CD14-positive monocyte (primary cell): ENCODE data around the gene HORMAD2. TPM values are rescaled to one million over a fixed set of nuclear protein-coding genes. Genes with fewer than 3 reads are reported as not detected.
A peak's percentile ranks its signal among the peaks of the same experiment; 100 is the strongest.

Experiments used
- DNase-seq, 3 donors: peaks; one replicate each; pipeline ENCODE4 v3.0.0-alpha.2; 2011 to 2022
- H2AFZ ChIP-seq: 2 replicates; pipeline ENCODE4 v1.6.0; 2012; ENCODE audit warnings: mild to moderate bottlenecking, low read depth, low read length, inconsistent platforms; ENCODE audit not compliant: insufficient read depth, poor library complexity, severe bottlenecking
- H3K27ac ChIP-seq, 2 donors: 1 replicate in 1 of 2; 2 replicates in 1 of 2; pipeline ENCODE4 v1.5.1; 2012 to 2013; ENCODE audit warnings: low read length in 2 of 2, control low read depth in 1 of 2, inconsistent platforms in 1 of 2, low read depth in 1 of 2, mild to moderate bottlenecking in 1 of 2
- H3K27me3 ChIP-seq, 2 donors: one replicate each; pipeline versions ENCODE4 v1.6.0 to v1.6.1; 2011 to 2013; ENCODE audit warnings: low read length in 2 of 2; ENCODE audit not compliant: control insufficient read depth in 2 of 2, insufficient read depth in 2 of 2
- H3K36me3 ChIP-seq, 2 donors: replicated peaks in 1 of 2; 1 replicate in 1 of 2; 2 replicates in 1 of 2; pipeline versions ENCODE4 v1.5.1 to v1.6.1; 2012 to 2013; ENCODE audit warnings: low read length in 2 of 2, control low read depth in 1 of 2, inconsistent platforms in 1 of 2, mild to moderate bottlenecking in 1 of 2; ENCODE audit not compliant: insufficient read depth in 2 of 2, control insufficient read depth in 1 of 2
- H3K4me1 ChIP-seq, 2 donors: 1 replicate in 1 of 2; 2 replicates in 1 of 2; pipeline versions ENCODE4 v1.5.1 to v1.6.1; 2012 to 2013; ENCODE audit warnings: low read length in 2 of 2, control low read depth in 1 of 2, inconsistent platforms in 1 of 2, mild to moderate bottlenecking in 1 of 2, moderate library complexity in 1 of 2; ENCODE audit not compliant: insufficient read depth in 2 of 2, control insufficient read depth in 1 of 2
- H3K4me2 ChIP-seq: replicated peaks from 2 replicates; pipeline ENCODE3; 2012; ENCODE audit warnings: low read length, moderate library complexity, mild to moderate bottlenecking; ENCODE audit not compliant: poor library complexity, severe bottlenecking; ENCODE audit errors: extremely low read depth
- H3K4me3 ChIP-seq, 3 experiments: fragments of 200-600 bp in 1 of 3; sonication (generic) in 1 of 3; replicated peaks in 1 of 3; 1 replicate in 2 of 3; 2 replicates in 1 of 3; pipeline ENCODE4 v1.5.1; 2011 to 2013; ENCODE audit warnings: low read length in 3 of 3, mild to moderate bottlenecking in 3 of 3, control low read depth in 2 of 3, low read depth in 2 of 3, inconsistent platforms in 1 of 3, moderate library complexity in 1 of 3
- H3K79me2 ChIP-seq: 2 replicates; pipeline ENCODE4 v1.6.0; 2012; ENCODE audit warnings: mild to moderate bottlenecking, control low read depth, inconsistent platforms, low read length, moderate library complexity; ENCODE audit not compliant: insufficient read depth
- H3K9ac ChIP-seq: 2 replicates; pipeline ENCODE4 v1.6.0; 2017; ENCODE audit warnings: low read length, mild to moderate bottlenecking; ENCODE audit not compliant: insufficient read depth, poor library complexity, severe bottlenecking
- H3K9me3 ChIP-seq, 2 donors: replicated peaks in 1 of 2; 1 replicate in 1 of 2; 2 replicates in 1 of 2; pipeline versions ENCODE4 v1.5.1 to v1.6.1; 2012 to 2013; ENCODE audit warnings: low read length in 2 of 2, control low read depth in 1 of 2; ENCODE audit not compliant: control insufficient read depth in 1 of 2, insufficient read depth in 1 of 2
- H4K20me1 ChIP-seq: 2 replicates; pipeline ENCODE4 v1.6.0; 2012; ENCODE audit warnings: mild to moderate bottlenecking, low read length, control low read depth, moderate library complexity; ENCODE audit not compliant: insufficient read depth
- H3K27ac Mint-ChIP-seq, 7 donors: one replicate each; pipeline ENCODE4 v1.8.0; 2020; ENCODE audit warnings: mild to moderate bottlenecking in 7 of 7, mixed read lengths in 7 of 7, moderate library complexity in 6 of 7, inconsistent platforms in 2 of 7
- H3K27me3 Mint-ChIP-seq, 3 donors: one replicate each; pipeline ENCODE4 v1.8.0; 2021 to 2022; ENCODE audit warnings: low read depth in 3 of 3, mild to moderate bottlenecking in 3 of 3, mixed read lengths in 3 of 3, moderate library complexity in 3 of 3, inconsistent platforms in 1 of 3
- H3K36me3 Mint-ChIP-seq, 2 donors: one replicate each; pipeline ENCODE4 v1.8.0; 2020; ENCODE audit warnings: mixed read lengths in 2 of 2, inconsistent platforms in 1 of 2, mild to moderate bottlenecking in 1 of 2
- H3K4me1 Mint-ChIP-seq: one replicate; pipeline ENCODE4 v1.8.0; 2020; ENCODE audit warnings: mild to moderate bottlenecking, mixed read lengths
- H3K4me3 Mint-ChIP-seq, 2 donors: one replicate each; pipeline ENCODE4 v1.8.0; 2020; ENCODE audit warnings: mild to moderate bottlenecking in 2 of 2, mixed read lengths in 2 of 2, moderate library complexity in 1 of 2
- H3K9me3 Mint-ChIP-seq, 7 donors: one replicate each; pipeline ENCODE4 v1.8.0; 2020 to 2022; ENCODE audit warnings: mixed read lengths in 7 of 7, mild to moderate bottlenecking in 6 of 7, moderate library complexity in 6 of 7, inconsistent platforms in 2 of 7
- CTCF ChIP-seq: fragments of 200-600 bp; IDR thresholded peaks from one replicate; pipeline ENCODE4 v1.8.0; 2022; ENCODE audit warnings: antibody characterized with exemption, mild to moderate bottlenecking
- WGBS: methylation state at CpG from one replicate; pipeline ENCODE4 v1.1.5; 2013; ENCODE audit warnings: missing lambda C conversion rate; ENCODE audit not compliant: insufficient coverage; 5-methylcytosine and 5-hydroxymethylcytosine counted together
- intact Hi-C, 2 donors: fragments of 100-400 bp; cut with micrococcal nuclease; formaldehyde crosslinking; loops; one replicate each; pipeline versions ENCODE4 v1.15.0 to v1.15.1; 2023
- polyA plus RNA-seq, 3 donors: library from polyadenylated mRNA; depleted of rRNA in 1 of 3; unstranded in 2 of 3; stranded (reverse) in 1 of 3; fragments of 300-500 nt in 2 of 3; fragments of >200 nt in 1 of 3; fragmentation: Illumina TruSeq in 2 of 3; gene quantifications; 1 replicate in 2 of 3; 2 replicates in 1 of 3; pipeline ENCODE4 v1.2.3, GENCODE V29; 2012 to 2021

HORMAD2 gene
- polyA plus RNA-seq, 3 donors, result not detected

GRCh38 chr22:30224161-30224857, 144.0 kb downstream of the HORMAD2 start:
- Histone ChIP-seq H3K36me3 (no peaks in the 10 kb centered on the region), H3K79me2 (no peaks in the 10 kb centered on the region), H3K27me3 (peaks cover 0 to 23% of the 10 kb centered on the region in 2 donors), H3K9ac (no peak overlapping the region), H3K27ac (no peak overlapping the region), H3K4me3 (no peak overlapping the region), H3K9me3 (no peaks in the 10 kb centered on the region), H2AFZ (no peak overlapping the region), H3K4me2 (no peak overlapping the region), H3K4me1 (peaks cover 6 to 9% of the 10 kb centered on the region in 2 donors), H4K20me1 (no peaks in the 10 kb centered on the region)
- WGBS, result 86% methylated on average over 6 of the region's 11 CpGs
- Mint-ChIP-seq H3K27ac (no peak overlapping the region), H3K4me3 (no peak overlapping the region), H3K36me3 (no peaks in the 10 kb centered on the region), H3K9me3 (peaks cover 0 to 4% (median 4%) of the 10 kb centered on the region in 7 donors), H3K27me3 (peaks cover 28 to 45% (median 39%) of the 10 kb centered on the region in 3 donors), H3K4me1 (peaks cover 12% of the 10 kb centered on the region)
- no peak for TF ChIP-seq CTCF
- peak in 2 of 3 donors; percentile 15 to 32 for DNase-seq
- intact Hi-C loops, result no loop called here

GRCh38 chr22:30225220-30225927, 145.1 kb downstream of the HORMAD2 start:
- Mint-ChIP-seq H3K36me3 (no peaks in the 10 kb centered on the region), H3K4me3 (peak overlapping the region in 1 of 2 donors; percentile 0), H3K9me3 (peaks cover 0 to 4% (median 4%) of the 10 kb centered on the region in 7 donors), H3K4me1 (peaks cover 12% of the 10 kb centered on the region), H3K27me3 (peaks cover 19 to 41% (median 33%) of the 10 kb centered on the region in 3 donors), H3K27ac (peak overlapping the region in 1 of 7 donors; percentile 64)
- H3K4me1 ChIP-seq, result peaks cover 6 to 9% of the 10 kb centered on the region in 2 donors
- no peak overlapping the region for H3K4me2 ChIP-seq
- H2AFZ ChIP-seq, result no peak overlapping the region
- H4K20me1 ChIP-seq, result no peaks in the 10 kb centered on the region
- intact Hi-C loops, result no loop called here
- no peak for TF ChIP-seq CTCF
- 79% methylated on average over 5 of the region's 7 CpGs for WGBS
- H3K79me2 ChIP-seq, result no peaks in the 10 kb centered on the region
- H3K9ac ChIP-seq, result no peak overlapping the region
- H3K27me3 ChIP-seq, result peaks cover 0 to 21% of the 10 kb centered on the region in 2 donors
- H3K4me3 ChIP-seq, result no peak overlapping the region
- H3K9me3 ChIP-seq, result no peaks in the 10 kb centered on the region
- no peak for DNase-seq
- H3K36me3 ChIP-seq, result no peaks in the 10 kb centered on the region
- H3K27ac ChIP-seq, result no peak overlapping the region
